GM12878 (cell line): ENCODE data around the gene SMIM38. TPM values are rescaled to one million over a fixed set of nuclear protein-coding genes. Genes with fewer than 3 reads are reported as not detected.

ENCODE experiments used
- ATAC-seq: fragments of 200-7000 bp; cut with Tn5 transposase; 3 replicates; pipeline ENCODE4 v1.9.1; 2020; ENCODE audit warnings: mild to moderate bottlenecking, moderate library complexity
- BruUV-seq: library from RNA; stranded (reverse); fragments of 400-500 nt; replicated peaks from 2 replicates; lab custom pipeline; 2021; lab: Mats Ljungman, UMichigan
- CTCF ChIA-PET: fragments of 300-600 bp; sonication (Branson Sonifier 250); formaldehyde crosslinking; extraction: SDS; loops from one replicate; lab custom pipeline; 2021; ENCODE audit warnings: inconsistent platforms; lab: Yijun Ruan, JAX
- POLR2A ChIA-PET: fragments of 350-600 bp; formaldehyde crosslinking; extraction: SDS; loops from one replicate; lab custom pipeline; 2021; ENCODE audit warnings: inconsistent platforms; lab: Charles Lee
- RAD21 ChIA-PET: fragments of 300-600 bp; sonication (Branson Sonifier 250); formaldehyde crosslinking; loops from one replicate; lab custom pipeline; 2023; ENCODE audit warnings: antibody characterized with exemption; ENCODE audit not compliant: unreplicated experiment; lab: Charles Lee
- SMC1A ChIA-PET: fragments of 300-600 bp; sonication (Branson Sonifier 250); formaldehyde crosslinking; loops from one replicate; lab custom pipeline; 2023; ENCODE audit not compliant: unreplicated experiment, uncharacterized antibody; lab: Charles Lee
- DNase-seq: peaks from one replicate; pipeline ENCODE4 v3.0.0-alpha.2; 2011; ENCODE audit warnings: low read depth, low spot score
- FAIRE-seq: peaks from 3 replicates; lab custom pipeline; 2011; peaks lifted over from hg19 to GRCh38; lab: Jason Lieb, UNC
- H2AFZ ChIP-seq: 2 replicates; pipeline ENCODE4 v1.6.0; 2011; ENCODE audit warnings: low read depth, low read length, control low read depth; ENCODE audit not compliant: control insufficient read depth
- H3K27ac ChIP-seq: 2 replicates; pipeline ENCODE4 v1.5.1; 2011; ENCODE audit warnings: control low read depth; ENCODE audit not compliant: control insufficient read depth, insufficient read depth
- H3K27me3 ChIP-seq, 2 experiments: replicated peaks in 1 of 2; 2 replicates each; pipeline versions ENCODE4 v1.6.0 to v1.6.1; 2011; ENCODE audit warnings: low read length in 1 of 2; ENCODE audit not compliant: control insufficient read depth in 2 of 2, insufficient read depth in 2 of 2
- H3K36me3 ChIP-seq, 2 experiments: 2 replicates each; pipeline ENCODE4 v1.5.1; 2011; ENCODE audit warnings: low read length in 1 of 2; ENCODE audit not compliant: control insufficient read depth in 2 of 2, insufficient read depth in 2 of 2
- H3K4me1 ChIP-seq: 2 replicates; pipeline ENCODE4 v1.6.1; 2011; ENCODE audit warnings: mild to moderate bottlenecking, low read length, moderate library complexity, mixed read lengths; ENCODE audit not compliant: control insufficient read depth, insufficient read depth
- H3K4me2 ChIP-seq: 2 replicates; pipeline ENCODE4 v1.6.0; 2011; ENCODE audit warnings: control low read depth; ENCODE audit not compliant: control insufficient read depth, insufficient read depth
- H3K4me3 ChIP-seq: fragments of 200-600 bp; sonication (generic); 2 replicates; pipeline ENCODE4 v1.5.1; 2016
- H3K79me2 ChIP-seq: 2 replicates; pipeline ENCODE4 v1.6.0; 2011; ENCODE audit warnings: low read length; ENCODE audit not compliant: control insufficient read depth, insufficient read depth
- H3K9ac ChIP-seq: 2 replicates; pipeline ENCODE4 v1.8.0; 2011; ENCODE audit warnings: low read length, control low read depth, mixed read lengths; ENCODE audit not compliant: control insufficient read depth, insufficient read depth
- H3K9me3 ChIP-seq: replicated peaks from 3 replicates; pipeline ENCODE4 v1.5.1; 2011; ENCODE audit warnings: mild to moderate bottlenecking, low read length; ENCODE audit not compliant: control insufficient read depth, insufficient read depth
- H4K20me1 ChIP-seq: 2 replicates; pipeline ENCODE4 v1.6.0; 2011; ENCODE audit not compliant: control insufficient read depth, insufficient read depth
- BACH1 ChIP-seq: fragments of 450-650 bp; IDR thresholded peaks from 2 replicates; pipeline ENCODE4 v1.6.1; 2017; ENCODE audit warnings: mild to moderate bottlenecking, borderline replicate concordance
- BMI1 ChIP-seq: fragments of 450-650 bp; IDR thresholded peaks from 2 replicates; pipeline ENCODE4 v1.6.1; 2016; ENCODE audit warnings: mild to moderate bottlenecking, moderate library complexity, borderline replicate concordance
- GABPA ChIP-seq: IDR thresholded peaks from 2 replicates; pipeline ENCODE4 v1.6.1; 2014; ENCODE audit warnings: antibody characterized with exemption, low read depth, mild to moderate bottlenecking, inconsistent platforms
- GATAD2B ChIP-seq: fragments of 450-650 bp; conservative IDR thresholded peaks from 2 replicates; pipeline ENCODE4 v1.6.1; 2017; ENCODE audit warnings: low read depth, mild to moderate bottlenecking, moderate library complexity
- SREBF2 ChIP-seq: IDR thresholded peaks from 2 replicates; pipeline ENCODE4 v1.6.1; 2012; ENCODE audit warnings: mild to moderate bottlenecking, low read length
- ZBED1 ChIP-seq: IDR thresholded peaks from 2 replicates; pipeline ENCODE4 v1.6.1; 2016; ENCODE audit warnings: borderline replicate concordance
- ZNF622 ChIP-seq: fragments of 450-650 bp; IDR thresholded peaks from 2 replicates; pipeline ENCODE4 v1.6.1; 2017; ENCODE audit warnings: mild to moderate bottlenecking, inconsistent platforms
- WGBS: methylation state at CpG from one replicate; pipeline ENCODE4 v1.1.6; 2016; ENCODE audit warnings: low lambda C conversion rate; ENCODE audit not compliant: insufficient replicate concordance, insufficient coverage; ENCODE audit errors: missing lambda C conversion rate; 5-methylcytosine and 5-hydroxymethylcytosine counted together
- in situ Hi-C: fragments of 300-500 bp; cut with MboI; formaldehyde crosslinking; loops from 9 replicates; pipeline ENCODE4 v1.14.3; 2018; ENCODE audit warnings: mixed read lengths
- intact Hi-C: fragments of 100-400 bp; cut with micrococcal nuclease; formaldehyde crosslinking; loops from one replicate; pipeline ENCODE4 v1.14.2; 2022; ENCODE audit not compliant: unreplicated experiment
- polyA plus RNA-seq, 11 experiments: library from polyadenylated mRNA; depleted of rRNA in 4 of 11; unstranded in 6 of 11; stranded (reverse) in 5 of 11; fragments of >200 nt; fragmentation: Nextera tagmentation in 4 of 11; fragmentation: Illumina TruSeq in 1 of 11; extraction: Ambion mirVana in 4 of 11; extraction: Trizol in 1 of 11; gene quantifications; 1 replicate in 1 of 11; 2 replicates in 10 of 11; pipeline versions ENCODE4 v1.2.1 to v1.2.3, GENCODE V29; 2011 to 2016; ENCODE audit warnings: inconsistent platforms in 2 of 11, missing spikeins in 2 of 11, low read depth in 1 of 11
- total RNA-seq, 4 experiments: library from RNA; depleted of rRNA in 3 of 4; stranded (reverse); fragments of >200 nt in 3 of 4; fragmentation: Illumina TruSeq in 1 of 4; extraction: Trizol in 1 of 4; gene quantifications; 2 replicates each; pipeline versions ENCODE4 v1.2.1 to v1.2.3, GENCODE V29; 2013 to 2021
- TF ChIP-seq, protein P1 (sequence below): IDR thresholded peaks from 2 replicates; pipeline ENCODE4 v1.6.1; 2011; ENCODE audit warnings: borderline replicate concordance, low read depth, mild to moderate bottlenecking, moderate library complexity, low read length; ENCODE audit not compliant: insufficient read depth, poor library complexity, severe bottlenecking
- TF ChIP-seq, protein P2 (sequence below): fragments of 450-650 bp; formaldehyde crosslinking; IDR thresholded peaks from 2 replicates; pipeline ENCODE4 v1.5.0; 2022; ENCODE audit warnings: mild to moderate bottlenecking, missing genetic modification characterization

SMIM38 gene
- total and polyA plus RNA-seq, 10 of the 15 experiments (the other 5 are each of a cell fraction or from before 2014, with no cell fraction given), result 0.15 to 5.0 (median 2.1) TPM; not detected in 1

DNA sequence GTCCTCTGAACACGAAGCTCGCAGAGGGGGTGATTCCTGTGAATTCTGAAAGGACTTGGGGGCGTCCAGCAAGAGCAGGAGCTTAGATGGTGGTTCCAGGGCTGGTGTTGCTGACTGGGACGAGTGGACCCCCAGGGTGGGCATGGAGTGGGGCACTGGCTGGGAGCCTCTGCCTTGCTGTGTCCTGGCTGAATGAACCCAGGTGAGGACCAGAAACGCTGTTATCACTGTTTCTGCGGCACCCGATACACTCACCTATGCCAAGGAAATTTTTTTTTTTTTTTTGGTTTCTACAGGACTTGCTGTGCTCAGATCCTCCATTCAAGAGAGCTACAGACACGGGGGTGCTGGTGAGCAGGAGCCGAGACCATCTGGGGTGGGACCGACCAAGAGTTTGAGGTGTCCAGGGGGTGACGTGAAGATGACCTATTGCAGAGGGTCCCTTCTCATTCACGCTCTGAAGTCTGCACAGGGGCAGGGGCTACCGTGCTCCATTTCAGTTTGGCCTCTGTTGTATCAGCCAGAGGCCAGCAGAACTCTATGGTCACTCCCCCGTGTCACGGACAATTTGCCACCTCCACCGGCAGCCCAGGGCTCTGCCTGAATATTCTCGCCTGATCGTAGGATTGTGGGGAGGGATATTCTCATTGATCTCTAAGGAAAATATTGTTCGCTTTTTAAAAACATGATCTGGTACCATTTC, 3.6 kb downstream of the SMIM38 start:
- Histone ChIP-seq H3K27ac (no peak overlapping the region), H3K36me3 (no peaks in the 10 kb centered on the region), H3K79me2 (peaks cover 5% of the 10 kb centered on the region), H3K9me3 (peaks cover 4% of the 10 kb centered on the region; the same call in 2 of the 3 replicates), H3K9ac (no peak overlapping the region), H3K4me1 (peaks cover 24% of the 10 kb centered on the region), H3K4me3 (no peak overlapping the region), H3K4me2 (no peak overlapping the region), H3K27me3 (no peaks in the 10 kb centered on the region), H2AFZ (no peak overlapping the region), H4K20me1 (no peaks in the 10 kb centered on the region)
- no TSS peak for BruUV-seq
- POLR2A ChIA-PET, result no interaction called here
- no peak for TF ChIP-seq GATAD2B
- no peak for TF ChIP-seq SREBF2
- TF ChIP-seq ZBED1, result no peak
- TF ChIP-seq, protein P1, sequence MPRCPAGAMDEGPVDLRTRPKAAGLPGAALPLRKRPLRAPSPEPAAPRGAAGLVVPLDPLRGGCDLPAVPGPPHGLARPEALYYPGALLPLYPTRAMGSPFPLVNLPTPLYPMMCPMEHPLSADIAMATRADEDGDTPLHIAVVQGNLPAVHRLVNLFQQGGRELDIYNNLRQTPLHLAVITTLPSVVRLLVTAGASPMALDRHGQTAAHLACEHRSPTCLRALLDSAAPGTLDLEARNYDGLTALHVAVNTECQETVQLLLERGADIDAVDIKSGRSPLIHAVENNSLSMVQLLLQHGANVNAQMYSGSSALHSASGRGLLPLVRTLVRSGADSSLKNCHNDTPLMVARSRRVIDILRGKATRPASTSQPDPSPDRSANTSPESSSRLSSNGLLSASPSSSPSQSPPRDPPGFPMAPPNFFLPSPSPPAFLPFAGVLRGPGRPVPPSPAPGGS, result no peak
- TF ChIP-seq, protein P2, sequence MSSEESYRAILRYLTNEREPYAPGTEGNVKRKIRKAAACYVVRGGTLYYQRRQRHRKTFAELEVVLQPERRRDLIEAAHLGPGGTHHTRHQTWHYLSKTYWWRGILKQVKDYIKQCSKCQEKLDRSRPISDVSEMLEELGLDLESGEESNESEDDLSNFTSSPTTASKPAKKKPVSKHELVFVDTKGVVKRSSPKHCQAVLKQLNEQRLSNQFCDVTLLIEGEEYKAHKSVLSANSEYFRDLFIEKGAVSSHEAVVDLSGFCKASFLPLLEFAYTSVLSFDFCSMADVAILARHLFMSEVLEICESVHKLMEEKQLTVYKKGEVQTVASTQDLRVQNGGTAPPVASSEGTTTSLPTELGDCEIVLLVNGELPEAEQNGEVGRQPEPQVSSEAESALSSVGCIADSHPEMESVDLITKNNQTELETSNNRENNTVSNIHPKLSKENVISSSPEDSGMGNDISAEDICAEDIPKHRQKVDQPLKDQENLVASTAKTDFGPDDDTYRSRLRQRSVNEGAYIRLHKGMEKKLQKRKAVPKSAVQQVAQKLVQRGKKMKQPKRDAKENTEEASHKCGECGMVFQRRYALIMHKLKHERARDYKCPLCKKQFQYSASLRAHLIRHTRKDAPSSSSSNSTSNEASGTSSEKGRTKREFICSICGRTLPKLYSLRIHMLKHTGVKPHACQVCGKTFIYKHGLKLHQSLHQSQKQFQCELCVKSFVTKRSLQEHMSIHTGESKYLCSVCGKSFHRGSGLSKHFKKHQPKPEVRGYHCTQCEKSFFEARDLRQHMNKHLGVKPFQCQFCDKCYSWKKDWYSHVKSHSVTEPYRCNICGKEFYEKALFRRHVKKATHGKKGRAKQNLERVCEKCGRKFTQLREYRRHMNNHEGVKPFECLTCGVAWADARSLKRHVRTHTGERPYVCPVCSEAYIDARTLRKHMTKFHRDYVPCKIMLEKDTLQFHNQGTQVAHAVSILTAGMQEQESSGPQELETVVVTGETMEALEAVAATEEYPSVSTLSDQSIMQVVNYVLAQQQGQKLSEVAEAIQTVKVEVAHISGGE (CRISPR knock-in tag), result no peak
- TF ChIP-seq BACH1, result no peak
- no peak for TF ChIP-seq BMI1
- TF ChIP-seq ZNF622, result no peak
- TF ChIP-seq GABPA, result no peak
- ATAC-seq (no peak), FAIRE-seq (no peak), DNase-seq (no peak)
- in situ Hi-C loops (no loop called here), intact Hi-C loops (no loop called here)
- RAD21 ChIA-PET, result interaction anchor here (1.7 kb wide), 1 partner anchor 138 kb away, joined by 4 read pairs; no protein-coding TSS in a partner anchor
- CTCF ChIA-PET, result no interaction called here
- SMC1A ChIA-PET, result no interaction called here
- 91% methylated on average over 19 of the region's 19 CpGs for WGBS
